Measurements from ENCODE around the gene STAT3. TPM values are rescaled to one million over a fixed set of nuclear protein-coding genes. Genes with fewer than 3 reads are reported as not detected.

The STAT3 gene
- total and polyA plus RNA-seq, 9 of the 15 experiments (the other 6 are each of a cell fraction or from before 2014, with no cell fraction given) = 90.0 to 179 (median 114) TPM

- in situ Hi-C loops (cut with MboI) = no loop called here
- CTCF ChIA-PET (ENCODE audit: low intra/inter-chr PET ratio) = no interaction called here
- no peak for FAIRE-seq
- TF ChIP-seq POLR2AphosphoS5 (IDR thresholded peaks at IDR 0.05; ENCODE audit: control insufficient read depth, insufficient read depth, low read depth, low read length) = peak; percentile 11; the same call in 1 of the 2 replicates
- peak; percentile 70 for TF ChIP-seq POLR2A (conservative IDR thresholded peaks at IDR 0.05)
- TF ChIP-seq SUPT5H (IDR thresholded peaks at IDR 0.05) = peak; percentile 69
- no peak for TF ChIP-seq ASH1L (IDR thresholded peaks at IDR 0.05; ENCODE audit: borderline replicate concordance, low read depth, partially characterized antibody)
- no peak for TF ChIP-seq RNF219 (CRISPR knock-in tag; IDR thresholded peaks at IDR 0.05)
- TF ChIP-seq E2F6 (IDR thresholded peaks at IDR 0.05; ENCODE audit: borderline replicate concordance in 1 of 2, extremely low read depth in 1 of 2, insufficient read depth in 1 of 2, insufficient read length in 1 of 2, low read depth in 1 of 2, low read length in 1 of 2, poor library complexity in 1 of 2, severe bottlenecking in 1 of 2) = no peak
- TF ChIP-seq THRB (CRISPR knock-in tag; conservative IDR thresholded peaks at IDR 0.05) = 0 out of 2 replicates have a peak, but pooled peaks have one; percentile 37
- no peak for TF ChIP-seq CLOCK (CRISPR knock-in tag; IDR thresholded peaks at IDR 0.05; ENCODE audit: borderline replicate concordance)
- TF ChIP-seq ILK (tag; IDR thresholded peaks at IDR 0.05; ENCODE audit: borderline replicate concordance, low read depth) = no peak
- TF ChIP-seq ZNF830 (CRISPR knock-in tag; IDR thresholded peaks at IDR 0.05) = no peak
- TF ChIP-seq KAT2B (IDR thresholded peaks at IDR 0.05; ENCODE audit: low read depth, low read length) = no peak
- no peak for TF ChIP-seq TCF3 (CRISPR knock-in tag; IDR thresholded peaks at IDR 0.05)
- TF ChIP-seq ZBTB17 (CRISPR knock-in tag; IDR thresholded peaks at IDR 0.05) = no peak
- TF ChIP-seq CXXC5 (CRISPR knock-in tag; IDR thresholded peaks at IDR 0.05) = no peak
- no peak for TF ChIP-seq ZNF175 (CRISPR knock-in tag; IDR thresholded peaks at IDR 0.05; ENCODE audit: low read depth)
Observed at GRCh38 chr17:42303694-42304093, 84.5 kb downstream of the STAT3 start.

More at GRCh38 chr17:42303694-42304093, 84.5 kb downstream of the STAT3 start:
- intact Hi-C loops (cut with micrococcal nuclease) = no loop called here
- H2AFZ ChIP-seq (ENCODE audit: low read depth, low read length) = no peak overlapping the region
- H3K9ac ChIP-seq (ENCODE audit: insufficient read depth in 1 of 2, low read depth in 2 of 2, low read length in 2 of 2) = no peak overlapping the region
- no peaks in the 10 kb centered on the region for H3K9me3 ChIP-seq (replicated peaks; ENCODE audit: control insufficient read depth, insufficient read depth, low read depth, low read length)
- peaks cover 91% of the 10 kb centered on the region for H3K36me3 ChIP-seq (ENCODE audit: control insufficient read depth, insufficient read depth, low read length)
- POLR2A ChIA-PET = interaction anchor here (0.6 to 1.4 kb wide), 5 partner anchors 8 to 253 kb away, joined by 3 to 6 read pairs (median 5); no protein-coding TSS in a partner anchor
- DNase-seq (ENCODE audit: extremely low read depth in 1 of 4, low spot score in 3 of 4) (no peak), ATAC-seq (no peak)
- H3K4me3 ChIP-seq = no peak overlapping the region
- H3K4me1 ChIP-seq (replicated peaks in 1 of 2; ENCODE audit: control insufficient read depth in 2 of 2, insufficient read depth in 2 of 2, low read length in 2 of 2) = peaks cover 4 to 38% of the 10 kb centered on the region in 2 experiments; a peak in 4 of 5 replicates
- H4K20me1 ChIP-seq (replicated peaks; ENCODE audit: control insufficient read depth, insufficient read depth, low read length) = no peaks in the 10 kb centered on the region
- no peak overlapping the region for H3K27ac ChIP-seq (ENCODE audit: extremely low read depth, low read depth, low read length)
- H3K27me3 ChIP-seq (ENCODE audit: control insufficient read depth in 2 of 2, insufficient read depth in 2 of 2, low read length in 2 of 2) = no peaks in the 10 kb centered on the region
- H3K79me2 ChIP-seq (ENCODE audit: control insufficient read depth, insufficient read depth, low read length) = peaks cover 56% of the 10 kb centered on the region
- TSS peak; percentile 28 for BruUV-seq (replicated peaks)
- H3K4me2 ChIP-seq (ENCODE audit: insufficient read depth, low read length) = no peak overlapping the region
- WGBS (ENCODE audit: insufficient coverage, low coverage, missing lambda C conversion rate) = 78% methylated on average over 3 of the region's 3 CpGs
- no peaks in the 10 kb centered on the region for H3K9me1 ChIP-seq (ENCODE audit: control insufficient read depth, insufficient read depth, low read length)
